ENCODE measurements around the gene BPIFB2. TPM values are rescaled to one million over a fixed set of nuclear protein-coding genes. Genes with fewer than 3 reads are reported as not detected.

Gene BPIFB2
- total and polyA plus RNA-seq, 2 donors (not counting 3 experiments of a cell fraction or from before 2014, with no cell fraction given) = not detected

GRCh38 chr20:33014336-33015113 is 7.0 kb downstream of the BPIFB2 start:
- no peaks in the 10 kb centered on the region for H3K9me3 ChIP-seq (replicated peaks; ENCODE audit: control insufficient read depth, insufficient read depth, low read length)
- no peak overlapping the region for H3K27ac ChIP-seq (ENCODE audit: insufficient read depth, low read depth, low read length)
- BruUV-seq (replicated peaks) = no TSS peak
- H3K27me3 ChIP-seq (ENCODE audit: control insufficient read depth in 2 of 2, insufficient read depth in 2 of 2, low read length in 2 of 2) = no peaks in the 10 kb centered on the region
- no peaks in the 10 kb centered on the region for H4K20me1 ChIP-seq (replicated peaks; ENCODE audit: control insufficient read depth, extremely low read depth, insufficient read depth, low read length)
- H3K9me1 ChIP-seq (replicated peaks; ENCODE audit: control insufficient read depth, extremely low read depth, insufficient read depth, low read length) = no peaks in the 10 kb centered on the region
- TF ChIP-seq MAX (IDR thresholded peaks at IDR 0.05; ENCODE audit: insufficient read depth, insufficient read length) (no peak), FOS (IDR thresholded peaks at IDR 0.05; ENCODE audit: borderline replicate concordance, insufficient read depth, low read length) (no peak), MYC (IDR thresholded peaks at IDR 0.05; ENCODE audit: low read depth, low read length) (no peak), JUN (IDR thresholded peaks at IDR 0.05; ENCODE audit: borderline replicate concordance, insufficient read depth, insufficient read length, low read depth) (no peak), POLR2AphosphoS5 (IDR thresholded peaks at IDR 0.05; ENCODE audit: insufficient read depth, low read depth, low read length) (no peak)
- TF ChIP-seq, protein P1, sequence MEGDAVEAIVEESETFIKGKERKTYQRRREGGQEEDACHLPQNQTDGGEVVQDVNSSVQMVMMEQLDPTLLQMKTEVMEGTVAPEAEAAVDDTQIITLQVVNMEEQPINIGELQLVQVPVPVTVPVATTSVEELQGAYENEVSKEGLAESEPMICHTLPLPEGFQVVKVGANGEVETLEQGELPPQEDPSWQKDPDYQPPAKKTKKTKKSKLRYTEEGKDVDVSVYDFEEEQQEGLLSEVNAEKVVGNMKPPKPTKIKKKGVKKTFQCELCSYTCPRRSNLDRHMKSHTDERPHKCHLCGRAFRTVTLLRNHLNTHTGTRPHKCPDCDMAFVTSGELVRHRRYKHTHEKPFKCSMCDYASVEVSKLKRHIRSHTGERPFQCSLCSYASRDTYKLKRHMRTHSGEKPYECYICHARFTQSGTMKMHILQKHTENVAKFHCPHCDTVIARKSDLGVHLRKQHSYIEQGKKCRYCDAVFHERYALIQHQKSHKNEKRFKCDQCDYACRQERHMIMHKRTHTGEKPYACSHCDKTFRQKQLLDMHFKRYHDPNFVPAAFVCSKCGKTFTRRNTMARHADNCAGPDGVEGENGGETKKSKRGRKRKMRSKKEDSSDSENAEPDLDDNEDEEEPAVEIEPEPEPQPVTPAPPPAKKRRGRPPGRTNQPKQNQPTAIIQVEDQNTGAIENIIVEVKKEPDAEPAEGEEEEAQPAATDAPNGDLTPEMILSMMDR (IDR thresholded peaks at IDR 0.05; ENCODE audit: extremely low read depth in 1 of 2, insufficient read depth in 1 of 2, low read depth in 1 of 2, low read length in 2 of 2) = no peak
- DNase-seq (ENCODE audit: low read depth, low spot score) (no peak), FAIRE-seq (no peak)
- no peaks in the 10 kb centered on the region for H3K36me3 ChIP-seq (ENCODE audit: control insufficient read depth in 2 of 2, extremely low read depth in 1 of 2, insufficient read depth in 2 of 2, low read length in 2 of 2)
- no peak overlapping the region for H2AFZ ChIP-seq (ENCODE audit: low read depth, low read length)
- intact Hi-C loops (cut with micrococcal nuclease) = no loop called here
- H3K9ac ChIP-seq (replicated peaks; ENCODE audit: extremely low read depth, insufficient read depth, low read length) = no peak overlapping the region
- no peak overlapping the region for H3K4me3 ChIP-seq (replicated peaks in 1 of 3; ENCODE audit: insufficient read depth in 1 of 3, low read depth in 1 of 3, low read length in 3 of 3)
- ChIA-PET CTCF (no interaction called here), POLR2A (no interaction called here)
- H3K4me1 ChIP-seq (ENCODE audit: control insufficient read depth, extremely low read depth, insufficient read depth, low read length) = no peaks in the 10 kb centered on the region
- no peaks in the 10 kb centered on the region for H3K79me2 ChIP-seq (ENCODE audit: control insufficient read depth, insufficient read depth, low read length)
- no peak overlapping the region for H3K4me2 ChIP-seq (ENCODE audit: insufficient read depth, low read length)
- dilution Hi-C loops (cut with MboI; ENCODE audit: extremely low pct_ligation_motif_present, low sequenced_read_pairs) = no loop called here

Data from endothelial cell of umbilical vein (primary cell).